Central memory CD4-positive, alpha-beta T cell (primary cell): ENCODE results near the gene CRYBG1.
"Not testable (repeated sequence)": the region's sequence is repeated elsewhere in the genome, so short reads cannot be mapped to it uniquely, and the experiment has no call there.

Experiments
- DNase-seq: peaks from one replicate; pipeline ENCODE4 v3.0.0; 2022

Gene CRYBG1

DNA sequence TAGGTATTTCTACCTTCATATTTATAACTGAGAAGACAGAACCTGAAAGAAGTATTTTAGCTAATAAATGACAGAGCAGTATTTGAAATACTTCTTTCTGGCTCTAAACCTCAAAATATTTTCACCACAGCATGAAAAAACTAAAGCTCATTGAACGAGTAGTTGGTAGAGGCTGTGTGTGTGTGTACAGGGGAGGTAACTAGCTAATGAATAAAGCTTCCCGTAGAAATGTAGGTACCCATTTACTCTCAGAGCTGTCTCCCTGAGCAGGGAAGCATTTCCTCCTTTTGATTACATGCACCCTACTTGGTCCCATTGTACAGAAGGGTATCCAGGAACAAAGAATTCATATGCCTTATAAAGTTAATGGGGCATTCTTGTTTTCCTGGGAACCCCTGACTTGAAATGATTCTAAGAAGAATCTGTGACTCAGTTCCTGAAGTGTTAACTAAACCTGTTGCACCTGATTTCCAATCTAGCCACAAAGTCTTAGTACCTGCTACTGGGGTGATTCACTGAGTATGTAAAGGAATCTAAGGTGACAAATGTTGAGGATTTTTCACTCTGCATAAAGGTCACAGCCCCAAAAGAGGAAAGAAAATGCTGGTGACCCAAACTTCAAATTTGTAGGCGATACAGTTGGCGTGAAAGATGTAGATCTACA lies 12.5 kb downstream of the CRYBG1 start:
- no peak for DNase-seq

DNA sequence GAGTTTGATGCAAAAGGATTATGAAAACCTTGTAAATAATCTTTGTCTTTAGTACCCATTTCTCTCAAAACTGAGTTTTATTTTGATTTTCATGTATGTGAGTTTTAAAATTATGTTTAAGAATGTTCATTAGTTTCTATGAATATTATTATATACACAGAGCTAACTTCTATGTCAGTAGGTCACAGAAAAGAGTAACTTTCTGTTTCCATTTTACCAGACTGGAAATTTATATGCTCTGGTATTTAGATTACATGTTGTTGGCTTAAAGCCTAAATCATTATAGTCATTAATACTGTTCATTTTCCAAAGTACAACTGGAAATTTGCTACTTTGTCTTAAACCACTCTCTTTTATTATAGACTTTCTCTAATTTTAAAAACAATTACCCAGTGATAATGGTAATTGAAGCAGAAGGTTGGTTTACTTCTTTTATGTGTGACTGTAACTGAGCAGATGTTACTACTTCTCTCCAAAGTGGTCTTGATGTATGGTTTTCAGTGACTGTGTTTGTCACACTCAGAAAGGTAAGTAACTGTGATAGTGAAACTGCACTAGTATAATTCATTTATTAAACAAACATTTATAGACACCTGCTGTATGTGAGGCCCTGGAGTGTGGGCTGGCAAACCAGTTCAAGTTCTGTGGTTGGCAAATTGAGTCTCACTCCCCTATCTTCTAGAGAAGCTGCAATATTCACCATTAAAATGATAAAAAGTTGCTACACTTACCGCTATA lies 13.2 kb downstream of the CRYBG1 start:
- DNase-seq, result no peak

DNA sequence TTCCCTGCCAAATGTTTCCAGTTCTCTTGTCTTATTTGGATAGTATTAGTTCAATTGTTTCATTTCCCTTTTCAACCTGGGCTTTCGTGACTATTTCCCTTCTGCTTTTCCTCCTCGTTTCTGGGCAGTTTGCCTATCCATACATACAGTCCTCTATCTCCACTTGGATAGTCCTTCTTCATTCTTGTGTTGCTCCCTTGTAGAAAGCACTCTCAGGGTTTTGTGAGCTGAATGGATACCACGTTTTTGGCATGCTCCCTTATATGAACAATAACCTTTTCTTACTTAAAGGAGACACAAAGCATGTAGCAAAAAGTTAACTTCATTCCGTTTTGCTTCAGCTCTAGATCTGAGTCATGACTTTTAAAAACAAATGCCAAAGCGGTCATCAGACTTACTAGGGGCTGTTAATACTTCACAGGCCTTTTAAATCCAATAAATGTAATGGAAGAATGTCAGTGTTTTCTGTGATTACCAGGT lies 16.6 kb downstream of the CRYBG1 start:
- no peak for DNase-seq

DNA sequence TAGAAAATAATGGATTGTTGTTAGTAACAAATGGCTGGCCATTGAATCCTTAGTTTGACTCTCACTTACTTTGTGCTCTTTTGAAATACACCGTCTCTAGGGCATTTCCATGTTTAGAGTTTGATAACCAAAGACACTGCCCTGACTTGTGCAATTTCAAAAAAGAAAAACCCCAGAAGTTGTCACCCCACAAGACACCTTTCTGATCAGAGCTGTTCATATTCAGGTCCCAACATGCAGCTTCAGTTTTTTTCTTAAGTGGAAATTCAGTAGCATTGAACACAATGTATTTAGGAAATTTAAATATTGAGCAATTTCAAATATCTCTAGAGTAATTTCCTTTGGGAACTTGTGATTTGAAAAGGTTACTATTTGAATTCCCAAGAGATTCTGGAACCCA lies 19.4 kb downstream of the CRYBG1 start:
- no peak for DNase-seq

DNA sequence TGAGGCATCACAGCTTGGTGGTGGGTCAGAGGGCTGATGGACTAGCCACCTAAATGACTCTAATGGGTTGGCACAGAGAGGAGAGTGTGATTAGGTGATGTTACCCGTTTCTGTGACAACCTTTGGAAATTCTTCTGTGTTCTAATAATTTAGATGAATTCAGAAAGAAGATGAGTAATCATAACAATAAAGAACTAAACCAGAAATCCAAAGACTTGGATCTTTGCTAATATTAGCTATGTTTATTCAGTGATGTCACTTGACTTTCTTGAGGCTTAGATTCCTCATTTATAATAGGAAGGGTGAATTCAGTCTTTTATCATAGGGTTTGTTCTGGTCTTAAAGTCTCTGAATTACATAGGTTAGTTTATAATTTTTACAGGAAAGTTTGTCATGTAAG lies 19.9 kb downstream of the CRYBG1 start:
- no peak for DNase-seq

DNA sequence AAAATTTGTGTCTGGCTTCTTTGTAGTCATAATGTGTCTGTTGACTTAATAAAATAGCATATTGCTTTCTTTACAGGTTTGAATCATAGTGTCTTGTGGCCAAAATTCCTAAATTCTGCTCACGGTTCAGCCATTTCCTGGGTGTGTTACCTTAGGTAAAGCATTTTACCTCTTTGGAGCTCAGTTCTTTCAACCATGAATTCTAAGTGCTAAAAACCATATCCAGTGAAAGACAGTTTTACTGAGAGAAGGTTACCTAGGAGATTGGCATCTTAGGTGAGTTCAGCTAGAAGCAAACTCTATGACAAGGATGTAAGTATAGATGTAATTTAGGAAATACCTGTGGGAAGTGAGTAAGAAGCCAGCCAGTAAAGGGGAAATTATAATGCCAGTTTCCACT lies 20.7 kb downstream of the CRYBG1 start:
- DNase-seq, result no peak

DNA sequence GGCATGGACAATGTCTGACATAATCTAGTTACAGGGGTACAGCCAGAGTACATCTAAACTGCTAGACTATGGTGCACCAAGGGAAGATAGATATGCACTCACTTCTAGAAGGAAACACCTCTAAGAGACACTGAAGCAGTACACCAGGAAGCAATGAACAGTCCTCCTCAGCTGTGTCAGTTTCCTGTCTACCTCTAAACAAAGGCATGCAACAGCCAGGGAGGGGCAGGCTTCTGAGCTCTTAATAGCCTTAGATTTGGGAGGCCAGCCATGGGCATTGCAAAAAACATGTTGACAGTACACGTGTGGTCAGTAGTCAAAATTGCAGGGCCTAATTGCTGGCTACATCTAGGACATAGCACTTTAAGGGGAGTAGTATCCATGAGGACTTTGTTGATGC lies 21.4 kb downstream of the CRYBG1 start:
- DNase-seq, result no peak

DNA sequence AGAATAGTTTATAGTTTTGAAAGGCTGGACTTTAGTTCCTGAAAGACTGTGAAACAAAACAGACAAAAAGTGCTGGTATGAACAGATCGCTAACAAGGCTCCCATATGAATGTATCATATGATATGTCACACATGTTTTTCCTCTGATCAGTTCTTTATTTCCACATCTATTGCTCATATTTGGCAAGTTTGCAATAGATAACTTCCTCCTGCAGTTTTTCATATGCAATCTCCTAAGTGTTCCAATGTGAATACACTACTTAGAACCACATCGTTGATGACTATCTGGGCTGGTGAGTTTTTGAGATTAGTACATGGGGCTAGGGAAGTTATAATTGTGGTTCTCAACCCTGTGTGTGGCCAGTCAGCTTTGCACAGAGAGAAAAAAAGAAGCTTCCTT lies 23.1 kb downstream of the CRYBG1 start:
- DNase-seq, result no peak

DNA sequence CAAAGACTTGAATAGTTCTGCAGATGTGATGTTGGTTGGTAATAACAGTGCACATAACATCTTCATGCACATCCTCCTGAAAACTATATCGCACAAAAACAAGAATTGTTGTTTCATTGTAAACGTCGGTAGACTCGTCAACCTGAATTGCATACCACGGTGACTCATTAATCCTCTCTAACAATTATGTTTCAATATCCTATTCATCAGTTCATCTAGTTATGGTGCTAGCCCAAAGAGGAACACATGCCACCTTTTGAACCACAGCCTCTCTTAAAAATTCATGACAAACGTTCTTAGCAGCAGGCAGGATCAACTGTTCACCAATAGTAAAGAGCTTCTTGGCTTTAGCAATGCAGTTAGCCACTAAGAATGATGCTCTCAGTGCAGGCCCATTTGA lies 25.0 kb downstream of the CRYBG1 start:
- no peak for DNase-seq

DNA sequence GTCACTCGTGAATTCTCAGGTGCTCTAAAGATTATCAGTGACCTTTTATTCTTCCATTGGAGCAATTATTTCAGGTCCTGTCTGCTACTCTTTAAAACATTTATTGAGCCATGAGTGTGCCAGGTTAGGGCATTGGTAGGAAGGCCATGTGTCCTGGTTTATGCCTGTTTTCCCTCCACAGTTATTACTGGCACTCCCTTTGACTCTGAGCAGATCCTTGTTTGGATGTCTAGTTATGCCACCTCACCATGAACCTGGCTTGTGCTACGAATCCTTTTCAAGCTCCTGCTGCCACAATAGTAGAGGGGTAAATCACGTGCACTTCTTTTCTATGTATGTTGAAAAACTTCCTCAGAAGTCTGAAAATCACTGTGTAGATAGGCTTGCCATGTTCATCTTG lies 27.4 kb downstream of the CRYBG1 start:
- DNase-seq, result no peak

DNA sequence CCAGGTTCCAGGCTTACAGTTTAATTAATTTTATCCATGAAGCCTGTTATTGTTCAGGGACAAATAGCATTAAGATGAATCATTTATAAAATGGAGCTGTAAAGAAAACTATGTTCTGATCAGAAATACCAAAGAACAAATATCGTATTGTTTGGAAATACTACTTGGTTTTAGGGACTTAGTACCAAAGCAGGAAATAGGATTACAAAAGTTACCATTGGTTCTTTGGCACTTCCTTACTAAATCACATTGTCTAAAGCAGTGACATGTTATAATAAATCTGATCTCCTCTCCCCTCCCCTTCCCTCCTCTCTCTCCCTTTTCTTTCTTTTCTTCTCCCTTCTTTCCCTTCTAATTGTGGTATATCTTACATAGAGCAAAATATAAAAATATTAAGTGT lies 29.6 kb downstream of the CRYBG1 start:
- DNase-seq, result no peak

DNA sequence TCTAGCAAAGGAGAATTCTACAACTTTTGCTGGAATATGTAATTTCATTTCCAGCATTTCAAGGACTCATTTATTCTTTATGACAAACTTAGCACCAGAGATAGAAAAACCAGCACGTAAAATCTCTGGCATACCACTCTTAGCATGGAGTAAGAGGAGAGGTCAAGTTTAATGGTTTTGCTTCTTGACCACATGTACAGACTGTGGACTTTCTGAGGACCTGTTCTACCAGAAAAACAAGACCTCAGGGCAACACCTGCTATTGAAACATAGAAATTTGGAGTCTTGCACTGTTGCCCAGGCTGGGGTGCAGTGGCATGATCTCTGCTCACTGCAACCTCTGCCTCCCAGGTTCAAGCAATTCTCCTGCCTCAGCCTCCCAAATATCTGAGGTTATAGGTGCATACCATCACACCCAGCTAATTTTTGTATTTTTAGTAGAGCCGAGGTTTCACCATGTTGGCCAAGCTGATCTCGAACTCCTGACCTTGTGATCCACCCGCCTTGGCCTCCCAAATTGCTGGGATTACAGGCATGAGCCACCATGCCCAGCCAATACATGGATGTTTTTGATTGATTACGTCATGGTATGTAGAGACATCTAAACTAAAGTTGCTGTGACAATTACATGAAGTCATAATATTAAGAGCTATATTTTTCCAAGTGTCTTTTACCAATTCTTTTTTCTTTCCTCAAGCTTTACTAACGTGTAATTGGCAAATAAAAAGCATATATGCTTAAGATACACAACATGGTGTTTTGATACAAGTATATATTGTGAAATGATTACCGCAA lies 36.1 kb downstream of the CRYBG1 start:
- DNase-seq, result no peak

DNA sequence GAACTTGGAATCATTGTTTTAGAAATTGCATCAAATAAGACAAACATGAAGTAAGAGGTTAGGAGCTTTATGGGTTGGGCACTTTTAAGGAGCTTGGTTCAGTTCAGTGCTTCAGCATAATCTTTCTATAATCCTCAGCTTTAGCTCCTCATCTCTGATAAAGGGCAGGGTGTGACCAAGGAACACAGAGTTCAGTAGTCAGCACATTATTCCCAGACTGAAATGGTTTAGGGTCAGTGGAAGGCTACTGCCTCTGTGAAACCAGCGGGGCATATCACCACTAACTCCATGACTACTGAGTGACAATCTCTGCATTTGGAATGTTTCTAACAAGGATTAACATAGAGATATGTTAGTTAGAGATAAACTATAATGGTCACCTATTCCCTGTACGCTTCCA lies 36.9 kb downstream of the CRYBG1 start:
- DNase-seq, result no peak

DNA sequence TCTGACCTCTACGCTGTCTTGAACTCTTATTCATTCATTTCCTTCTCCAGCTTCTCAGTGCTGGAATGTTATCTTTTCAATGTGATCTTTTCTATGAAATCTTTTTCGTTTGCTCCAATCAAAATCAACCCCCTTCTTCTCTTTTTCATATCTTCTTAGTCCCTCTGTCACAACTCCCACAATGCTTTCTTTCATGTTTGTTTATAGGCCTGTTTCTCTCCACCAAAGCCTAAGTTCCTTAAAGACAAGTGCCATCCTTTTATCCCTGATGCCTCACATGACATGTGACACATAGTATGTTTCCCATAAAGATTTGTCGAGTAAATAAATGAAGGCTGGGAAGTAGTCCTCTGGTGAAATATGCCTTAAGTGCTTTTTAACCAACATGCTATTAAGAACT lies 38.1 kb downstream of the CRYBG1 start:
- no peak for DNase-seq

DNA sequence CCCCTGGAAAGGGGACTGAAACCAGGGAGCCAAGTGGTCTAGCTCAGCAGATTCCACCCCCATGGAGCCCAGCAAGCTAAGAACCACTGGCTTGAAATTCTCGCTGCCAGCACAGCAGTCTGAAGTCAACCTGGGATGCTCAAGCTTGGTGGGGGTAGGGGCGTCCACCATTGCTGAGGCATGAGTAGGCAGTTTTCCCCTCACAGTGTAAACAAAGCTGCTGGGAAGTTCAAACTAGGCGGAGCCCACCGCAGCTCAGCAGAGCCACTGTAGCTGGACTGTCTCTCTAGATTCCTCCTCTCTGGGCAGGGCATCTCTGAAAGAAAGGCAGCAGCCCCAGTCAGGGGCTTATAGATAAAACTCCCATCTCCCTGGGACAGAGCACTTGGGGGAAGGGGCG lies 44.5 kb downstream of the CRYBG1 start:
- not testable (repeated sequence) for DNase-seq

DNA sequence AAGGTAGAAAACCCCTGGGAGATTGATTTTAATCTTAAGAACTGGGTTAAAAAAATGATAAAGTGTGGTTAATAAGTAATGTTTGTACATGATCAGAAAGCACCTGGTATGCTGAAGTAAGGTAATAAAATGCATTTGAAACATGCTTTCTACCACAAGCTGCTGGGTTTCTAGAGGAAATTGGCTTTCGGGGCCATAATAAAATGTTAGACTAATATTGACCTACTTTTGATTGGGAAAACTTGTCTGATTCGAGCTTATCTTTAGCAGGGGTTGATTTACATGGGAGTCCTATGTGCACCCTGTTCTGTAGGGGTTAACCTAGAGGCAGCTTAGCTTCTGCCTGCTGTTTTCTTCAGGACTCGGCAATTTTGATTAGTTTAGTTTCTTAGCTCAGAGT lies 50.5 kb downstream of the CRYBG1 start:
- no peak for DNase-seq

DNA sequence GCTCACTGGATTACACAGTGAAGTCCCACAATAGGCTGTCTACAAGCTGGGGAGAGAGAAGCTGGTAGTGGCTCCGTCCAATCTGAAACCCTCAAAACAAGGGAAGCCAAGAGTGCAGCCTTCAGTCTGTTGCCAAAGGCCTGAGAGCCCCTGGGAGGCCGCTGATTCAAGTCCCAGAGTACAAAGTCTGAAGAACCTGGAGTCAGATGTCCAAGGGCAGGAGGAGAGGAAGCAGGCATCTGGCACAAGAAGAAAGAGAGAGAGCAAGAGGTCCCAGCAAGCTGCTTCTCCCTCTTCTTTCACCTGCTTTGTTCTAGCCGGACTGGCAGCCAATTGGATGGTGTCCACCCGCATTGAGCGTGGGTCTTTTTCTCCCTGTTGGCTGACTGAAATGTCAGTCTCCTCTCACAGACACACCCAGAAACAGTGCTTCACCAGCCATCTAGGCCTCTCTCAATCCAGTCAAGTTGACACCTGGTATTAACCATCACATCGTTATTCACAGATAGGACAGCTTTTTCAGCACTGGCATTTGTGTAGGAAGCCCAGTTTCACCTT lies 51.2 kb downstream of the CRYBG1 start:
- DNase-seq, result no peak

DNA sequence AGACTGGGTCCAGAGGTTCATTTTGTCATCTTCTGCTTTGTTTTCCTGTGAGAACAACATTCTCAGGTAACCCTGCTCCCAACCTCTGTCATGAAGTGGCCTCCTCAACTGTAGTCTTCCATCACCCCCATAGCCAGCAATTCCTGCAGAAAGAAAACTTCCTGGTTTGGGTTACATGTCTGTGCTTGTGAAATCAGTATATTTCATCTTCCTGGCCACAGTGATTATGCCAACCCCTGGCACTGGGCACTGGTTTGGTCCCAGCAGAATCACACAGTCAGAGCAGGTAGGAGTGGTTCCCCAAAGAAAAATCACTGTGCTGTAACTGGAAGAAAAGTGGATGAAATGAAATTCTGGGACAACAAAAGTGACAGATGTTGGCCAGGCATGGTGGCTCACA lies 52.5 kb downstream of the CRYBG1 start:
- DNase-seq, result no peak

DNA sequence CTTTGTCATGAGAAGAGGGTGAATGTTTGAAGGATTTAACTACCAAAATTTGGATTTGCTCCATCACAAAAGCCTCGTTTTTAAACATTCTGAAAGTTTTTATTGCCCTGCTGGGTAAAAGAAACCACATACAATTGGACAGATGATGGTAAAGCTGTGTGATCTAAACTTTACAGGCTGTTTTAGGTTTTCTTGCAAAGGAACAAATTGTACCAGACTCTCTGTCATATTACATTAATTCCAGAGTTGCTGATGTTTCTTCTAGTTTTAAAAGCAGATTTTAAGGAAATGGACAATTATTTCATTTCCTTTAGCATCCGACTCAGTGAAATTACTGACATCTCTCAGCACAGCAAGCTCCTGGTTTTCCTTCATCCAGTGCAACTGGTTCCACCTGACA lies 53.2 kb downstream of the CRYBG1 start:
- no peak for DNase-seq

DNA sequence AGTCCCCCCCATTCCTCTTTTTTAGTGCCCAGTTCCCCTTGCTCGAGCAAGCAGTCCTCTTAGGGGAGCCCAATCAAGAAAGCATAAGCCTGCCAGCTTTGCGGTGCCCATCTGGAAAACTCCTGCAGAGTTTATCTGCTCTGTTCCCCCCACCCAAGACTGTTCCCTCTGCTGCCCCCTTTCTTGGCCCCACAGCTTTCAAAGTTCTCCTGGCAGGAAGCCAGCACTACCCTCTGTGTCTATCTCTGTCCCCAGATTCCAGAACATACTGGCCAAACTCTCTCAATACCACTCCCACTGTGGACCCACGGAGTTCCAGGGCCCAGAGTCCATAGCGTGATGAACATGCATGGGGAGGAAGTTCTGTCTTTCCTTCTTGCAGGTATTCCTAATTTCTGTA lies 55.4 kb downstream of the CRYBG1 start:
- no peak for DNase-seq

DNA sequence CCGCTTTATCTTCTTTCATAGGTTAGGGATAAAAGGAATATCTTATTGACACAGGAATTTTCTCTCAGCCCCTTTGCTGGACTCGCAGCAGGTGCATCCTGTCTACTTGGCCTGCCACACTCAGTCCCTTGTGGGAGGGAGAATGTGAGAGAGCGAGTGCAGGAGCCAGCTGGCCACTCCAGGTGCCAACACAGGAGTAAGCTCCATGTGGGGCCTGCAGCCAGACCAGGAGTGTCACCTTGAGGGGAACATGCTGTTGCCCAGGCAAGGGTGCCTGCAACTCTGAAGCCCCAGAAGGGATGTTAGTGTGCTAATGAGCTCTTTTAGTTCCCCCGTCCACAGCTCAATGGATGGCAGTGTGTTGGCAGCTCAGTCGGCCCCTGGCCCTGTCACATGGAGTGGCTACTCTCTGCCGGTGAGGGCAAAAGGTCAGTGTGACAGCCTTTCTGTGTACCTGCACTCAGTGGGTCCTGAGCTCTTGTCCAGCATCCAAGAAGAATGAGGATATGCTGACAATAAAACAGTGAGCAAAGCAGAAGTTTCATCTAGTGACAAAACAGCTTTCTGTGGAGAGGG lies 57.1 kb downstream of the CRYBG1 start:
- no peak for DNase-seq

DNA sequence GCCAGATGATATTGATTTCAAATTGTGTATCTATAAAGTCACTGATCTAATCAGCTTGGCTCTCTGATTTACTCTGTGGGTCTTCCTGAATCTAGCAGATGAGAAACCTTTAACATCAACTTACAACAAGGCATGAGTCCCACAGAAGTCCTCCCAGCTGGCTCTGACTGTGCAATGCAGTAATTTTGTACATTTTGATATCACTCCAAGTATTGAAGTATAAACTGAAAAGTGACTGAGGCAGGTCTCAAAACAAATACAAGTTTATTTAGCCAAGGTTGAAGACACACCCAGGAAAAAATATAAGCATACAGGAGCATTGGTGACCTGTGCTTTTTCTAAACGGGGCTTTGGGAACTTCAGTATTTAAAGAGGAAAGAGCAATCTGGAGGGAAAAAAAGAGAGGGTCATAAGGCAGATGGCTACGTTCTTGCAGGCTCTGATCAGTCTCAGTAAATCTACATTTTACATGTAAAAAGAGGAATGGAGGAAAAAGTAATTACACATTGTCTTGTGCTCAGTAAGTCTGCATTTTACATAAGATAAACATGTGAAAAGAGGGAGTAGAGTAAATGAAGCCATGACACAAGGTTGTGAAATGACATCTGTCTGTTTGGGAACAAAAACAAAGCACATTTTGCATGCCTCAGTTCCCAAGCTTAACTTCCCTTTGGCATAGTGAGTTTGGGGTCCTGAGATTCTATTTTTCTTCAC lies 59.5 kb downstream of the CRYBG1 start:
- DNase-seq, result no peak

DNA sequence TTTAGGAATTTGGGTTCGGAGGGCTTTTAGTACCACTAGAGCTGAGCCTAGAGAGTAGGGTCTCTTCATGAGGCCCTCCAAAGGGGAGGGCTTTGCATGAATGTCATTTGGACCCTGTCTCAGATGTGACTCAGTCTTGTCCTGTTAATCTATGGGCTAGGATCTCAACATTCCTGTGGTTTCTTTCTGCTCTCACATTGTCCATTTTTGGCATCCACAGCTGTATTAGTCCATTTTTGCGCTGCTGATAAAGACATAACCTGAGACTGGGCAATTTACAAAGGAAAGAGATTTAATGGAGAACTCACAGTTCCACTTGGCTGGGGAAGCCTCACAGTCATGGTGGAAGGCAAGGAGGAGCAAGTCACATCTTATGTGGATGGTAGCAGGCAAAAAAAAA lies 61.0 kb downstream of the CRYBG1 start:
- no peak for DNase-seq
